ENCODE data around the gene ZSCAN21.

The ZSCAN21 gene

GRCh38 chr7:100029596-100029995 lies 20.0 kb upstream of the ZSCAN21 start:
- DNase-seq: no peak

GRCh38 chr7:100033526-100033925 lies 16.0 kb upstream of the ZSCAN21 start:
- DNase-seq: no peak

GRCh38 chr7:100034871-100035510 lies 14.6 kb upstream of the ZSCAN21 start:
- DNase-seq: no peak

GRCh38 chr7:100035876-100036275 lies 13.7 kb upstream of the ZSCAN21 start:
- no peak for DNase-seq

GRCh38 chr7:100038326-100038725 lies 11.2 kb upstream of the ZSCAN21 start:
- no peak for DNase-seq

- DNase-seq: no peak
These were observed 9.0 kb upstream of the ZSCAN21 start for GRCh38 chr7:100040575-100040974.

GRCh38 chr7:100044718-100045117 lies 4.9 kb upstream of the ZSCAN21 start:
- no peak for DNase-seq

- DNase-seq: no peak
These were observed 894 bp upstream of the ZSCAN21 start for GRCh38 chr7:100048680-100049079.

GRCh38 chr7:100051611-100052010 lies 2.0 kb downstream of the ZSCAN21 start:
- DNase-seq: no peak

GRCh38 chr7:100053215-100053614 lies 3.6 kb downstream of the ZSCAN21 start:
- no peak for DNase-seq

- DNase-seq: no peak
These were observed 7.4 kb downstream of the ZSCAN21 start for GRCh38 chr7:100057006-100057405.

GRCh38 chr7:100059251-100059739 lies 9.7 kb downstream of the ZSCAN21 start:
- no peak for DNase-seq

- DNase-seq: no peak
These were observed 12.1 kb downstream of the ZSCAN21 start for GRCh38 chr7:100061518-100062193.

GRCh38 chr7:100063376-100063775 lies 13.8 kb downstream of the ZSCAN21 start:
- DNase-seq: no peak

- no peak for DNase-seq
These were observed 14.6 kb downstream of the ZSCAN21 start for GRCh38 chr7:100064162-100064561.

GRCh38 chr7:100065452-100066186 lies 16.0 kb downstream of the ZSCAN21 start:
- DNase-seq: no peak

GRCh38 chr7:100066953-100067352 lies 17.4 kb downstream of the ZSCAN21 start:
- no peak for DNase-seq

- DNase-seq: no peak
These were observed 20.4 kb downstream of the ZSCAN21 start for GRCh38 chr7:100069991-100070390.

- DNase-seq: no peak
These were observed 21.6 kb downstream of the ZSCAN21 start for GRCh38 chr7:100071018-100071723.

- no peak for DNase-seq
These were observed 22.9 kb downstream of the ZSCAN21 start for GRCh38 chr7:100072462-100072861.

- DNase-seq: no peak
These were observed 25.3 kb downstream of the ZSCAN21 start for GRCh38 chr7:100074841-100075240.

GRCh38 chr7:100075418-100075817 lies 25.8 kb downstream of the ZSCAN21 start:
- DNase-seq: no peak

GRCh38 chr7:100077205-100077604 lies 27.6 kb downstream of the ZSCAN21 start:
- no peak for DNase-seq
